HepG2 (cell line): ENCODE data around the gene KRT27. TPM values are rescaled to one million over a fixed set of nuclear protein-coding genes. Genes with fewer than 3 reads are reported as not detected.

Experiments
- ATAC-seq: fragments of 200-7000 bp; cut with Tn5 transposase; 3 replicates; pipeline ENCODE4 v1.9.1; 2020; ENCODE audit warnings: mild to moderate bottlenecking, moderate library complexity
- BruUV-seq: library from RNA; stranded (reverse); fragments of 400-500 nt; replicated peaks from 2 replicates; lab custom pipeline; 2021; lab: Mats Ljungman, UMichigan
- CTCF ChIA-PET: fragments of 300-600 bp; formaldehyde crosslinking; extraction: SDS; loops from one replicate; lab custom pipeline; 2021; ENCODE audit warnings: low total read pairs, inconsistent platforms, low intra/inter-chr PET ratio; lab: Yijun Ruan, JAX
- POLR2A ChIA-PET: fragments of 350-600 bp; sonication (Branson Sonifier 250); formaldehyde crosslinking; loops from one replicate; lab custom pipeline; 2020; ENCODE audit warnings: antibody characterized with exemption, inconsistent platforms; lab: Yijun Ruan, JAX
- DNase-seq: peaks from one replicate; pipeline ENCODE4 v3.0.0-alpha.2; 2015; ENCODE audit warnings: low spot score
- FAIRE-seq: peaks from 3 replicates; lab custom pipeline; 2011; peaks lifted over from hg19 to GRCh38; lab: Jason Lieb, UNC
- H2AFZ ChIP-seq: one replicate; pipeline ENCODE4 v1.6.1; 2011; ENCODE audit warnings: low read length, inconsistent platforms
- H3K27ac ChIP-seq: fragments of 300-600 bp; 3 replicates; pipeline ENCODE4 v1.8.0; 2011; ENCODE audit warnings: mixed run types, mild to moderate bottlenecking, mixed read lengths, low read length, inconsistent platforms; ENCODE audit not compliant: insufficient read depth; ENCODE audit errors: extremely low read length
- H3K27me3 ChIP-seq, 2 experiments: fragments of 200-600 bp in 1 of 2; 2 replicates in 1 of 2; 3 replicates in 1 of 2; pipeline versions ENCODE4 v1.6.0 to v1.8.0; 2011; ENCODE audit warnings: low read length in 2 of 2, mild to moderate bottlenecking in 2 of 2, moderate library complexity in 2 of 2, inconsistent platforms in 1 of 2; ENCODE audit not compliant: insufficient read depth in 2 of 2, control insufficient read depth in 1 of 2
- H3K36me3 ChIP-seq, 2 experiments: fragments of 200-600 bp in 1 of 2; replicated peaks in 1 of 2; 2 replicates in 1 of 2; 3 replicates in 1 of 2; pipeline versions ENCODE4 v1.5.1 to v1.8.0; 2011; ENCODE audit warnings: low read length in 2 of 2, inconsistent platforms in 1 of 2; ENCODE audit not compliant: insufficient read depth in 2 of 2, control insufficient read depth in 1 of 2
- H3K4me1 ChIP-seq: 2 replicates; pipeline ENCODE4 v1.5.1; 2012; ENCODE audit warnings: low read length, inconsistent platforms; ENCODE audit not compliant: insufficient read depth
- H3K4me2 ChIP-seq: 2 replicates; pipeline ENCODE4 v1.6.0; 2011; ENCODE audit warnings: low read depth, low read length, inconsistent platforms
- H3K4me3 ChIP-seq, 3 experiments: fragments of 200-600 bp in 1 of 3; sonication (generic), shearing (Covaris generic) in 1 of 3; replicated peaks in 1 of 3; 2 replicates each; pipeline ENCODE4 v1.5.1; 2011 to 2016; ENCODE audit warnings: low read length in 3 of 3, inconsistent platforms in 2 of 3, low read depth in 2 of 3, mild to moderate bottlenecking in 2 of 3, control low read depth in 1 of 3, mixed read lengths in 1 of 3; ENCODE audit not compliant: insufficient read depth in 1 of 3
- H3K79me2 ChIP-seq: one replicate; pipeline ENCODE4 v1.6.1; 2011; ENCODE audit warnings: low read length, inconsistent platforms; ENCODE audit not compliant: insufficient read depth
- H3K9ac ChIP-seq: 2 replicates; pipeline ENCODE4 v1.6.0; 2011; ENCODE audit warnings: mild to moderate bottlenecking, low read depth, low read length, inconsistent platforms; ENCODE audit not compliant: insufficient read depth
- H3K9me3 ChIP-seq: 2 replicates; pipeline ENCODE4 v1.5.1; 2012; ENCODE audit warnings: mild to moderate bottlenecking, low read length
- H4K20me1 ChIP-seq: 2 replicates; pipeline ENCODE4 v1.6.0; 2011; ENCODE audit warnings: inconsistent platforms, mild to moderate bottlenecking, low read length, moderate library complexity; ENCODE audit not compliant: insufficient read depth
- MAFF ChIP-seq: IDR thresholded peaks from 2 replicates; pipeline ENCODE4 v1.6.1; 2011; ENCODE audit warnings: low read depth, low read length, improper control_type of control experiment
- MAFK ChIP-seq, 2 experiments: IDR thresholded peaks in 1 of 2; conservative IDR thresholded peaks in 1 of 2; 2 replicates each; pipeline ENCODE4 v1.6.1; 2011; ENCODE audit warnings: improper control_type of control experiment in 2 of 2, low read length in 2 of 2
- NR2C2 ChIP-seq: sonication (generic); formaldehyde crosslinking; IDR thresholded peaks from 2 replicates; pipeline ENCODE4 v1.4.0; 2020; ENCODE audit warnings: missing genetic modification reagents, mild to moderate bottlenecking, moderate library complexity, borderline replicate concordance
- ZNF44 ChIP-seq: sonication (generic); formaldehyde crosslinking; IDR thresholded peaks from 2 replicates; pipeline ENCODE4 v1.5.1; 2020; ENCODE audit warnings: mild to moderate bottlenecking, missing genetic modification reagents
- ZNF672 ChIP-seq: sonication (generic); formaldehyde crosslinking; IDR thresholded peaks from 2 replicates; pipeline ENCODE4 v1.8.1; 2022; ENCODE audit warnings: missing genetic modification reagents
- WGBS: methylation state at CpG from one replicate; pipeline ENCODE4 v1.1.6; 2017; ENCODE audit warnings: low lambda C conversion rate; 5-methylcytosine and 5-hydroxymethylcytosine counted together
- in situ Hi-C: cut with HindIII; loops from 2 replicates; pipeline ENCODE4 v1.10.0; 2017; ENCODE audit warnings: low pct_unique_long_range_greater_than_20kb; ENCODE audit not compliant: extremely low pct_ligation_motif_present
- intact Hi-C: fragments of 100-400 bp; cut with micrococcal nuclease; formaldehyde crosslinking; loops from one replicate; pipeline ENCODE4 v1.10.0; 2022; ENCODE audit not compliant: unreplicated experiment
- polyA plus RNA-seq, 8 experiments: library from polyadenylated mRNA; depleted of rRNA in 3 of 8; stranded (reverse) in 7 of 8; unstranded in 1 of 8; fragments of >200 nt; fragmentation: Illumina TruSeq in 4 of 8; extraction: Trizol in 4 of 8; gene quantifications; 2 replicates each; pipeline versions ENCODE4 v1.2.1 to v1.2.3, GENCODE V29; 2011 to 2016; ENCODE audit warnings: low read depth in 4 of 8, missing spikeins in 1 of 8, mixed read lengths in 1 of 8; ENCODE audit not compliant: insufficient read depth in 1 of 8
- total RNA-seq, 5 experiments: library from RNA; depleted of rRNA; stranded (reverse); fragments of >200 nt; fragmentation: Illumina TruSeq; extraction: Trizol; gene quantifications; 2 replicates each; pipeline ENCODE4 v1.2.3, GENCODE V29; 2016; ENCODE audit warnings: low read depth in 1 of 5

The KRT27 gene
- total and polyA plus RNA-seq, 2 of the 13 experiments (the other 11 are each of a cell fraction or from before 2014, with no cell fraction given) = not detected

DNA sequence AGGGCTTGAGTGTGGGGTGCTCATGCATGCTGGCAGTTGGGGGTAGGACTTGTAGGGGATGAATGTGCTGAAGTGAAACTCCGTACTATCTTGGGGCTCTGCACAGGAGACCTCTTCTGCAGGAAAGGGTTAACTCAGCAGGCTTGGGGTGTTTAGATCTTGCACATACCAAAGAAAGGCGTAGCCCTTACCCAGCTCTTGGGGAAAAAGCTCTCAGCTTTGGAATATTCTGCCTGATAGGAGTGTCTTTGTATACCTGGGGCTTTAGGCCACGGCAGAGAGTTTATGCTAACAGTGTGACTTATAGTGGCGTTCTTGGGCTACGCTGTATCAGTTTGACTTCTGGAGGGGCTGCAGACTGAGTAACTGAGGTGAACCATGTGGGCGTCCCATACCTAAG lies 48.3 kb downstream of the KRT27 start:
- H3K79me2 ChIP-seq = no peaks in the 10 kb centered on the region
- H2AFZ ChIP-seq = no peak overlapping the region
- no TSS peak for BruUV-seq
- in situ Hi-C loops (no loop called here), intact Hi-C loops (no loop called here)
- no peaks in the 10 kb centered on the region for H3K9me3 ChIP-seq
- no peak overlapping the region for H3K27ac ChIP-seq
- H3K4me3 ChIP-seq = no peak overlapping the region
- 0 out of 5 replicates have a peak, but pooled peaks cover 0 to 2% of the 10 kb centered on the region in 2 experiments for H3K27me3 ChIP-seq
- ATAC-seq (no peak), FAIRE-seq (no peak), DNase-seq (no peak)
- H3K9ac ChIP-seq = no peak overlapping the region
- no peak overlapping the region for H3K4me2 ChIP-seq
- H3K4me1 ChIP-seq = no peaks in the 10 kb centered on the region
- ChIA-PET CTCF (no interaction called here), POLR2A (no interaction called here)
- no peaks in the 10 kb centered on the region for H4K20me1 ChIP-seq
- no peaks in the 10 kb centered on the region for H3K36me3 ChIP-seq
- TF ChIP-seq ZNF44 (CRISPR knock-in tag) (no peak), NR2C2 (no peak)
- WGBS = 70% methylated on average over 5 of the region's 6 CpGs

DNA sequence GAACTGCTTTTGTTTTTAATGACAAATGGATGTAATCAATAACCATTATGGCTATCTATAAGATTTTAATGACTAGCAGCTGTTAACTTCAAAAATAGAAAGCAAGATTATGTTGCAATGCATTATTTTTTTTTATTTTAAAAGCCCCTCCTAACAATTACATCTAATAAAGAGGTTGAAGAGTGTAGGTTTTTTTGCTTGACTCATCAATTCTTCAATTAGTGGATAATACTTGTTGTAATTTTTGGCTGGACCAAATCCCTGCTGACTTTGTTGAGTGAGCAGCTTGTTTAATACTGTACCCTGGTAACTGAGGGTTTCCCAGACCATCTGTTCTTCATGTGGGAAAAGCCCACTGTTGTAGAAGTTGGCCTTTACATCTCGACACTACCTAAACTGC lies 51.4 kb downstream of the KRT27 start:
- Histone ChIP-seq H3K27me3 (no peaks in the 10 kb centered on the region), H3K4me3 (no peak overlapping the region), H3K79me2 (no peaks in the 10 kb centered on the region), H3K4me2 (no peak overlapping the region), H3K9ac (no peak overlapping the region), H3K4me1 (no peaks in the 10 kb centered on the region), H2AFZ (no peak overlapping the region), H3K9me3 (no peaks in the 10 kb centered on the region), H4K20me1 (no peaks in the 10 kb centered on the region), H3K36me3 (no peaks in the 10 kb centered on the region), H3K27ac (no peak overlapping the region)
- in situ Hi-C loops (no loop called here), intact Hi-C loops (no loop called here)
- peak; percentile 81 to 89 for TF ChIP-seq MAFK (conservative IDR thresholded peaks at IDR 0.05 in 1 of 2, IDR thresholded peaks at IDR 0.05 in 1 of 2; ENCODE audit: low read length in 2 of 2)
- TF ChIP-seq ZNF672 = no peak
- TF ChIP-seq MAFF = peak; percentile 76
- ATAC-seq (no peak), FAIRE-seq (no peak), DNase-seq (no peak)
- BruUV-seq = no TSS peak
- ChIA-PET CTCF (no interaction called here), POLR2A (no interaction called here)
- WGBS = 0% methylated on average over 1 of the region's 1 CpG
